Measurements from ENCODE around the gene CFHR4.
"Not testable (repeated sequence)": the region's sequence is repeated elsewhere in the genome, so short reads cannot be mapped to it uniquely, and the experiment has no call there.

CFHR4 gene

DNA sequence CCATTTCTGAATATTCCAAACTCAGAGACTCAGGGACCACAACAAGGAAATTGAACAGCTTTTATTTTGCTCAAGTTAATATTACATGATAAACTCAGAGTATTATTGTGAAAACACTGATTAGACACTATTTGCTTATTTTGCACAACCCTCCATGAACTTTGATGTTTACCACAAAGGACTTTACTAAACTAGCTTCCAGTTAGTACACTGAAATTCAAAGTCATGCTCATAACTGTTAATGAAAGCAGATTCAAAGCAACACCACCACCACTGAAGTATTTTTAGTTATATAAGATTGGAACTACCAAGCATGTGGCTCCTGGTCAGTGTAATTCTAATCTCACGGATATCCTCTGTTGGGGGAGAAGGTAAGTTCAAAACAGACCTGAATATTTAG is 55.7 kb downstream of the CFHR4 start, which contains the start of gene CFHR2:
TSS of gene CFHR2 (plus strand) at position 171 of the 400 bp plus-strand sequence. CDS start at position 314, 143 bp downstream.
- DNase-seq, result not testable (repeated sequence)

DNA sequence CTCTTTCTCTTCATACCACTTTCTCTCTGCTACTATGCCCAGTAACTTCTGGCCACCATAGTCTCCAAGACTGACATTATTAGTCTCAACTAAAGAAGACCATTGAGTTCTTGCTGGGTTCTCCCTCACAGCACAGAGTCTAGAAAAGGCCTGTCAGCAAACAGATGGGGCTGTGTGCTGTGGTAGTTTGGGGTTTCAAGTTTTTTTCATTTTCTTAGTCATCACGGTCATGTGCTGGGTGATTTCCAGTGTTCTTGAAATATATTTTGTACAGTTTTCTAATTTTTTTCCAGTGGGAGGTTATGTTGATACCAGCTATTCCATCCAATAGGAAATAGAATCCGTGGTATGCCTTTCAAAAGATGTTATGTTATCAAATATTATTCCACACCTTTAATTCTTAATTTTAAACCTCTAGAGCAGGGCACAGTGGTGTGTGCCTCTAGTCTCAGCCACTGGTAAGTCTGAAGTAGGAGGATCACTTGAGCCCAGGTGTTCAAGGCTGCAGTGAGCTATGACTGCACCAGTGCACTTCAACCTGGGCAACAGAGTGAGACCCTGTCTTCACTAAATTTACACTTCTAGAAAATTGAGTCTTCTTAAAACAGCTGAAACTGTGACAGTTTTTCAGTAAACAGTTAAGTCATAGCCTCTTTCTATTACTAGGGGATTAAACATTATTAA is 64.0 kb downstream of the CFHR4 start:
- DNase-seq, result no peak

DNA sequence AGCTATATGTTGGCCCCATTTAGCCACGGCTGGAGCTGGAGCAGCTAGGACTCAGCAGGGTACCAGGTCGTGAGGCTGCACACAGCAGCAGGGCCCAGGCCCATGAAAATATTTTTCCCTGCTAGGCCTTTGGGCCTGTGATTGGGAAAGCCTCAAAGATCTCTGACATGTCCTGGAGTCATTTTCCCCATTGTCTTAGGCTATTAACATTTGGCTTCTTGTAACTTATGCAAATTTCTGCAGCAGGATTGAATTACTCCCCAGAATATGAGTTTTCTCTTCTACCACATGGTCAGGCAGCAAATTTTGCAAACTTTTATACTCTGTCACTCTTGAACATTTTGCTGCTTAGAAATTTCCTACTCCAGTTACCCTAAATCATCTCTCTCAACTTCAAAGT is 66.9 kb downstream of the CFHR4 start:
- no peak for DNase-seq

DNA sequence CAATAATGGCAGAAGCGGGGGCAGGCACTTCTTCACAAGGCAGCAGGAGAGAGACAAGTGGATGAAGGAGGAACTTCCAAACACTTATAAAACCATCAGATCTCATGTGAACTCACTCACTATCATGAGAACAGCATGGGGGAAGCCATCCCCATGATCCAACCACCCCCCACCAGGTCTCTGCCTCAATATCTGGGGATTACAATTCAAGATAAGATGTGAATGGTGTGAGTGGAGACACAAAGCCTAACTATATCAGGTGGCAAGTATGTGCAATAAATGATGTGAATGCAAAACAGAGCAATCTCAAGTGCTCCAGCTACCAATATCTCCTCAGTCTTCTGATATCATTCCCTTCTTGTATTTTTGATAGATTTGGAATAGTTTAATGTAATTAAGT is 68.1 kb downstream of the CFHR4 start:
- DNase-seq, result no peak

DNA sequence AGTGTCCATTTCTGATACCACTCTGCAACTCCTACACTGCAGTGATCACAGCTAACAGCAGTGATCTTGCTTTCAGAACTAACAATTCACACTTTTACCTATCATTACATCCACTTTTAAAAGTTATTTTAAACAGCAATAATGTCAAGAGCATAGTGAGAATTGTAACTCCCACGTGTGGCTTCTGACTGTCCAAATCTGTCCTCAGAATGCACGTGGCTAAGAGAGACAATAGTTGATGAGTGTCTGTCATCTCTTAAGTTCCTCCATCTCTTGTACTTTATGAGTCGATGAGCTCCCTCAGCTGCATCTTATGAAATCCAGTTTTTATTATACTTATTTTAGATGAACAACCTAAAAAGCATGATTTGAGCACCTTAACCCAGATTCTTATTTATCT is 73.0 kb downstream of the CFHR4 start:
- DNase-seq, result no peak
